Heart left ventricle (tissue), 13 donors: ENCODE results near the gene VPS33B.

Experiments
- CTCF ChIP-seq, 12 donors: fragments of 200-600 bp; sonication (generic) in 4 of 12; IDR thresholded peaks; one replicate each; pipeline versions ENCODE4 v1.5.0 to v1.8.0; 2018 to 2022; ENCODE audit warnings: antibody characterized with exemption in 12 of 12, mild to moderate bottlenecking in 5 of 12
- POLR2A ChIP-seq, 2 donors: fragments of 450-650 bp; IDR thresholded peaks; one replicate each; pipeline ENCODE4 v1.6.1; 2017; ENCODE audit warnings: antibody characterized with exemption in 2 of 2, mild to moderate bottlenecking in 2 of 2, moderate library complexity in 2 of 2
- donor health status: ischemic (EF 13 %, LVEDD 7.1; RV severe dilation, severe dysfunction).
- donor health status: DM: no; HTN: yes; CAD: no.
- donor health status: DM: no; HTN: no; CAD: no.
- donor health status: ischemic (EF 25% LVEDD 6.9; RV normal size, moderate dysfunction).
- donor health status: ischemic (EF 25% LVEDD 5.7; RV mildly dilated, moderate dysfunction).
- donor health status: ischemic (EF 35%, LVEDD 5.7; RV mildly dilated, moderate dysfunction).
- donor health status: nonischemic (EF 11% LVEDD 7.7; RV severe dilation, severe dysfunction).
- donor health status: DM: yes; HTN: yes; CAD: no.
- donor health status: PGD.
- donor health status: ischemic (EF 29% LVEDD 5.4; RV normal size, mild dysfunction).
- donor health status: nonischemic (EF 23%, LVEDD 6.1; RV moderate dilation, normal function).

- TF ChIP-seq CTCF (IDR thresholded peaks at IDR 0.05) (no peak), POLR2A (IDR thresholded peaks at IDR 0.05) (no peak)
These were observed 20.9 kb upstream of the VPS33B start for GRCh38 chr15:91043202-91043874.
